HG03135 (cell line): ENCODE results near the gene TRIM74.
"Not testable (repeated sequence)": the region's sequence is repeated elsewhere in the genome, so short reads cannot be mapped to it uniquely, and the experiment has no call there.

ENCODE experiments used
- ATAC-seq: cut with Tn5 transposase; IDR thresholded peaks from one replicate; pipeline ENCODE4 v1.9.1; 2021; ENCODE audit warnings: mild to moderate bottlenecking, moderate library complexity; ENCODE audit not compliant: unreplicated experiment

TRIM74 gene

GRCh38 chr7:72914756-72915525 lies 54.3 kb downstream of the TRIM74 start:
- peak; percentile 88 for ATAC-seq

DNA sequence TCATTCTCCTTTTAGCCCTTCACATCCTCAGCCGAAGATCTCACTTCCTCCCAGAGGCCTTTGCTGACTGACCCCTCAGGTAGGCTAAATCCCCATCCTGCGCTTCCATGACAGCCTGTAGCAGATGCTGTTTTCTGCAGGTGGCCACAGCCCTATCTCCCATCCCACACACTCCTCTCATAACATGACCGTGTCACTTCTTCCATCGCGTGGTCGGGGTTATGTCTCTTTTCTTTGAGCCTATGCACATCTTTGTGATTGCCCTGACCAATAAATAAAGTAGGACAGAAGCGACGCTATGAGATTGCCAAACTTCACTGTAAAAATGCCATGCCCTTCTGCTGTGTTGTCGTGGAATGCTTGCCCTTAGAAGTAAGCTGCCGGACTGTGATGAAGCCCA lies 55.5 kb downstream of the TRIM74 start:
- not testable (repeated sequence) for ATAC-seq

DNA sequence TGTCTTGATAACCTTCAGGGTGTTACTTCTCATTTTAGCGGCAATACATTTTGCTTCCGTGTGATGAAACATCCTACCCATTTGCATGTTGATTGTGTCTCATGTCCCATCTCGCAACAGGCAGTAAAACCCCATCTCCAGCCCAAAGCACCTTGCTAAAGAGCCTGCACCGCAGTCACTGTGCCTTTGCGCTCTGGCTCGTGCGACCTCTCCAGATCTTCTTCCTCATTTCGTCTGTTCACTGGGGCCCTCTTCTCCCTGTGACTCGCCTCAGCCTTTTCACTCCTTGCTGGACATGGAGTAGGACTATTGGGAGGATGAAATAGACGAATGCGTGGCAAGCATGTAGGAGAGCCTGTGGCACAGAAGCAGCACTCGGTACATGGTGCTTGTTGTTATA lies 57.9 kb downstream of the TRIM74 start:
- ATAC-seq, result not testable (repeated sequence)
